ENCODE results near the gene ANG. TPM values are rescaled to one million over a fixed set of nuclear protein-coding genes. Genes with fewer than 3 reads are reported as not detected.

Gene ANG
- total RNA-seq, 1 experiment from 2014 or later: 3.2 TPM

- no peak overlapping the region for H2BK5ac ChIP-seq (ENCODE audit: insufficient read length, low read length)
- H3K36me3 Mint-ChIP-seq (ENCODE audit: insufficient read depth in 1 of 3, low read depth in 3 of 3): no peaks in the 10 kb centered on the region
- no peak overlapping the region for H3K9ac ChIP-seq (ENCODE audit: extremely low read depth, insufficient read length, low read length)
- DNase-seq: no peak
- H3K27ac Mint-ChIP-seq: no peak overlapping the region
- no peak overlapping the region for H3K27ac ChIP-seq (ENCODE audit: insufficient read length, low read depth, low read length)
- no peaks in the 10 kb centered on the region for H3K9me3 ChIP-seq (ENCODE audit: control insufficient read depth, low read depth, low read length)
- no peaks in the 10 kb centered on the region for H3K79me2 ChIP-seq (ENCODE audit: insufficient read depth, low read length)
- no peaks in the 10 kb centered on the region for H3K79me1 ChIP-seq (ENCODE audit: insufficient read depth, low read depth, low read length, poor library complexity, severe bottlenecking)
- no peak overlapping the region for H3K4me2 ChIP-seq (ENCODE audit: insufficient read depth, insufficient read length, low read length)
- H3K27me3 Mint-ChIP-seq (ENCODE audit: low read depth): peaks cover 55% of the 10 kb centered on the region
- H2AFZ ChIP-seq (ENCODE audit: low read length): no peak overlapping the region
- peaks cover 23 to 26% of the 10 kb centered on the region in 2 experiments for H3K4me1 Mint-ChIP-seq
- peak overlapping the region in 1 of 2 experiments; percentile 30; a peak in 1 of 5 replicates for H3K4me3 Mint-ChIP-seq
- H3K9me3 Mint-ChIP-seq: no peaks in the 10 kb centered on the region; a peak in 2 of 5 replicates
- H2AK5ac ChIP-seq (ENCODE audit: insufficient read length, low read length): no peak overlapping the region
- H2BK20ac ChIP-seq (ENCODE audit: low read depth, low read length, poor library complexity, severe bottlenecking): no peak overlapping the region
- H3K18ac ChIP-seq (ENCODE audit: insufficient read length, low read depth, low read length): no peak overlapping the region
- H3K4me1 ChIP-seq (ENCODE audit: insufficient read depth, low read length): no peaks in the 10 kb centered on the region
- WGBS (ENCODE audit: extremely low coverage, insufficient read length, low lambda C conversion rate): no CpG with 5 or more reads among the region's 2 CpGs
- peaks cover 6% of the 10 kb centered on the region for H3K23me2 ChIP-seq (ENCODE audit: insufficient read length, low read depth, low read length, poor library complexity, severe bottlenecking)
- no peak overlapping the region for H3K14ac ChIP-seq (ENCODE audit: insufficient read depth, low read length)
- no peaks in the 10 kb centered on the region for H4K20me1 ChIP-seq (ENCODE audit: control insufficient read depth, insufficient read depth, insufficient read length)
- H3K23ac ChIP-seq (ENCODE audit: insufficient read length, low read depth, low read length): no peak overlapping the region
- H3T11ph ChIP-seq (ENCODE audit: low read length): no peak overlapping the region
- H2BK15ac ChIP-seq (ENCODE audit: low read depth, low read length): no peak overlapping the region
- H3K27me3 ChIP-seq (ENCODE audit: insufficient read depth, low read length): no peaks in the 10 kb centered on the region; the same call in 1 of the 2 replicates
- no peak overlapping the region for H4K8ac ChIP-seq (replicated peaks; ENCODE audit: insufficient read length, low read depth, low read length)
- no peak overlapping the region for H4K91ac ChIP-seq (ENCODE audit: insufficient read length, low read depth, low read length)
- H3K4ac ChIP-seq (ENCODE audit: low read depth, low read length): no peak overlapping the region
- no peak for TF ChIP-seq CTCF (conservative IDR thresholded peaks at IDR 0.05)
- H3K56ac ChIP-seq (ENCODE audit: insufficient read length, low read depth, low read length): no peak overlapping the region
- H2BK12ac ChIP-seq (ENCODE audit: insufficient read length, low read depth, low read length): no peak overlapping the region
- no peak overlapping the region for H4K5ac ChIP-seq (ENCODE audit: insufficient read length, low read depth, low read length)
- no peak overlapping the region for H2BK120ac ChIP-seq (ENCODE audit: low read depth, low read length, poor library complexity, severe bottlenecking)
These were observed 27.4 kb upstream of the ANG start for GRCh38 chr14:20661197-20661596.

All from H9 (cell line).